ENCODE data around the gene RIN3.

GRCh38 chr14:92487513-92488133 lies 26.0 kb upstream of the RIN3 start:
- TF ChIP-seq POLR2A (IDR thresholded peaks at IDR 0.05) (no peak), CTCF (IDR thresholded peaks at IDR 0.05) (no peak)
